GM19240 (cell line): Measurements from ENCODE around the gene SDC3.

Experiments
- DNase-seq: peaks from one replicate; pipeline ENCODE4 v3.0.0; 2011; ENCODE audit warnings: low spot score; ENCODE audit not compliant: insufficient read length

The SDC3 gene

DNA sequence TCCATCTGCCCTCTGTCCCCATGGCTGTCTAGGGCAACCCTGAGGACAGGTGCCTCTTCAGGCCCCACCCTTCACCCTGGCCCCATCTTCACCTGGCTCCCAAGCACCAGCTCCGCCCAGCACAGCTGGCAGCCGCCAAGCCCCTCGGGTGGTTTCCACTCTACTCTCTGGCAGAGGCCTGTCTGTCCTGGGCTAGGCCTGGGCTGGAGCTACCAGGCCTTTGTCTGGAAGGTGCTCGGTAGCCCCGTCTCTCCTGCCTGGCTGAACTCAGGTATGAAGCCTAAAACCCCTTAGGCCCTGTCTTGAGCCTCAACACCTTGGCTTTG, 17.4 kb downstream of the SDC3 start:
- DNase-seq: no peak

DNA sequence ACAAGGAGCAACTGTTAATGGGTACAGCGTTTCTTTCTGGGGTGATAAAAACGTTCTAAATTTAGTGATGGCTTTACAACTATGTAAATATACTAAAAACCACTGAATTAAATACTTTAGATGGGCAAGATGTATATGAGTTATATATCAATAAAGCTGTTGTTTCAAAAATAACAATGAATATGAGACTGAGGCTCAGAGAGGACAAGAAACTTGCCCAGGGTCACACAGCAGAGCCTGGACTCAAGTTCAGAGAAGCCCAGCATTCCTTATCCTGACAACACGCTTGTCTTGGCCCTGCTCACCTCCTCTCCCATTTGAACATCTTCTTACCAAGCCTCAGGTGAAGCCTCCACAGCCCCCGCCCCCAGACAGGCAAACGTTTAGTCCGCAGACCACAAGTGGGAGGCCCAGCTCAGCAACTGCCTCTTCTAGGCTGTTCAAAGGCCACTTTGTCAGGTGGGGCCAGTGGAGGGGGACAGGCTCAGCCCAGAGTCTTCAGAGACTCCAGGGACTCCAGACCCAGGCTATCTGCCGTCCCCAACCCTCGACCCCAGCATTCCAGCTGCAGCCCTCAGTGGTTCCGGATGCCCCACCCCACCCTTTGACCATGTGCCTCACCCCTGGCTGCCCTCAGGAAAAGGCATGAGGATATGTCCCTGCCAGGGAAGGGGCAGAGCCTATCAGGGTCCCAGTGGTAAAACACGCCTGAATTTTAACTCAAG, 17.9 kb downstream of the SDC3 start:
- no peak for DNase-seq

DNA sequence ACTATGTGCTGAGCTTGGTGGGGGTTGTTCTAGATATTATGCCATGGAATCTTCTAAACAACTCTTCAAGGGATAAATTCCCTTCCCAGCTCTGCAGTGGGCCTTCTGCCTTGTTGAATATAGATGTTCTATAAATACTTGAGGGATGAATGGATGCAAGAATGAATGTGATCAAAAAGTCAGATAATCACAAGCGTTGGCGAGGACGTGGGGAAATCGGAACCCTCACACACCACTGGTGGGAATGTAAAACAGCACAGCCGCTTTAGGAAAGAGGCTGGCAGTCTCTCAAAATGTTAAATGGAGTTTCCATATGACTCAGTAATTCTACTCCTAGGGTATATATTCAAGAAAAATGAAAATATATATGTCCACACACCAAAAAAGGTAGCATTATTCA, 19.0 kb downstream of the SDC3 start:
- no peak for DNase-seq

DNA sequence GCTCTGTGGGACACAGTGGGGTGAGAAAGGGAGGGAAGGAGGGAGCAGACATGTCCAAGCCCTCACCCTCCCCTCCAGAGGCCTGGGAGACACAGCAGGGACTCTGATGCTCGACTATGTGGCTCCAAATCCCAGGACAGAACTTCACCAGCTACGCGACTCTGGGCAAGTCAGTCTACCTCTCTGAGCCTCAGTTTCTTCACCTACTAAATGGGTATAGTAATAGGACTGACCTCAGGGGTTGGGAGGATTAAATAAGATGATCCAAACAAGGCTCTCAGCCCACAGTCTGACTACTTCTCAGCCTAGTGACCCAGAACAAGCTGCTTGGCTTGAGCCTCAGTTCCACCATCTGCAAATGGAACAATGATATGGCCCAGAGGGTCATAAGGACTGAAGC, 19.6 kb downstream of the SDC3 start:
- DNase-seq: no peak

DNA sequence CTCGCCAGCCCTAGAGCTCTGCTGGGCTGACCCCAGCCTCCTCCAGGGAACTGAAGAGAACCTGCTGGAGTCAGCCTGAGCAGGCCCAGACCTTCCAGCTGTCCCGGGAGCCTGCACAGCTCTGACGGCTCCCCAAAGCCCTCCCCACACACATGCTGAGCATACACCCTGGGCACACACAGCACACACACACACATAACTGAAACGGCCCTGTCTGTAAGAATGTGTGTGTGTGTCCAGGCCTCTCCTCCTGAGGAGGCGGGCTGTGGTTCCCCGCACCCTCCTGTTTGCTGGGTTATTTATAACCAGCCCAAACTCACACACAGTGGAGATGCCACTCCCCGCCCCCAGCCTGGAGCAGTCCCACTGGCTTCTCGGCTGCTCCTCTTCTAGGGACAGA, 20.2 kb downstream of the SDC3 start:
- DNase-seq: no peak

DNA sequence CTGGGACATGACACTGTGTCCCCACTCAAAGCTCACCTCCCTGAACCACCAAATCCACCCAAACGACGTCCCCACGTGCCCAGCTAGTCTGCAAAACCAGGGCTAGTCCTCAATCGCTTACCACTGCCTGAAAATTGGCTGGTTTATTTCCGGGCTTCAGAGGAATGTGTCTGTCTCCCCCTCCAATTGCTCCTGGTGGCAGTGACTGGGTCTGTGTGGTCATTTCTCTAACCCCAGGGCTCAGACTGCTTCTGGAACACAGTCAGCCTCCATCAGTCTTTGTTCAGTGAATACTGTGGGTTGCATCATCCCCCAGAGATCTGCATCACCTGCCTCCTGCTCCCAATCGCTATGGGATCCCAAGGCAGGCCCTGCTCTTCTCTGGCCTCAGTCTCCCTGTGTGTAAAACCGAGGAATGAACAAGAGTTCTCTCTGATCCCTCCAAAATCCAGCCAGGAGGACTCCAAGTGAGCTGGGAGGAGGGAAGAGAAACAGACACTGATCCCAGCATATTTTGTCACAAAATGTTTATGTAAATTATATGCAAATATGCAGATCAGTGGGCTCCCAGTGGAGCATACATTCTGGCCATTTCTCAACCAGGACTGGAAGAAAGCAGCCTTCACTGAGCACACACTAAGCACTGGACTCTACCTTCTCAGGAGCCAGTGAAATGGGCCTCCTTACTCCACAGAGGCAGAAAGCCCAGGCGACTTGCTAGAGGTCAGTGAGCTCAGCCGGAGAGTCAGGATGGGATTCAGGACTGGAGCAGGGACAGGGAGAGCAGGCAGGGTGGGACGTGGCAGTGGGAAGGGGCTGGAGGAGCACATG, 20.9 kb downstream of the SDC3 start:
- DNase-seq: no peak

DNA sequence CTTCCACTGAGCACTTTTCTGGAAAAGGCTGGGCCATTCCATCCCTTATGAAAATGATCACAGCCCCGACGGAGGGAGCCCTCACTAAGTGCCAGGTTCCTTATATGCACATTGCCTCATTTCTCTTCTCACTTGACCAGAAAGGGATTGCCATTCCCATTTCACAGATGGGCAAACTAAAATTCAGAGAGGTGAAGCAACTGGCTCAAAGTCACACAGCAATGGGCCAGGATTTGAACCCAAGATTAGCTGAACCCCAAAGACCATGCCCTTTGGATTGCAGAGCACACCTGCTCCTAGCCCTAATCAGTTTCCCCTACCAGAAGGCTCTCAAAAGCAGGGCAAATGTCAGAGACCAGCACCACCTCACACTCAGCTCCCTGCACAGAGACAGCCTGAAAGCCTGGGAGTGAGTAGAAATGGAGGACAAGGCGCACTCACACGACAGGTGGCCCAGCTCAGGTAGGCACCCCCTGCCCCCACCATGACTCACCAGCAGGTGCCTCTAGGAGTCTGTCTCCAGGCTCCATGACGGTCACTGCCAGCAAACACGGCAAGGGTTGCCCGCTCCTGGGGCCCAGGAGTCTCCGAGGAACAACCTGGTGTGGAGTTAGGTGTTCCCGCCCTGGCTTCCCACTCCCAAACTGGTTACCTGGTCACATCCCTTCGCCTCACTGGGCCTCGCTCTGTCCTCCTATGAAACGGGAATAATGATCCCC, 21.7 kb downstream of the SDC3 start:
- DNase-seq: no peak

DNA sequence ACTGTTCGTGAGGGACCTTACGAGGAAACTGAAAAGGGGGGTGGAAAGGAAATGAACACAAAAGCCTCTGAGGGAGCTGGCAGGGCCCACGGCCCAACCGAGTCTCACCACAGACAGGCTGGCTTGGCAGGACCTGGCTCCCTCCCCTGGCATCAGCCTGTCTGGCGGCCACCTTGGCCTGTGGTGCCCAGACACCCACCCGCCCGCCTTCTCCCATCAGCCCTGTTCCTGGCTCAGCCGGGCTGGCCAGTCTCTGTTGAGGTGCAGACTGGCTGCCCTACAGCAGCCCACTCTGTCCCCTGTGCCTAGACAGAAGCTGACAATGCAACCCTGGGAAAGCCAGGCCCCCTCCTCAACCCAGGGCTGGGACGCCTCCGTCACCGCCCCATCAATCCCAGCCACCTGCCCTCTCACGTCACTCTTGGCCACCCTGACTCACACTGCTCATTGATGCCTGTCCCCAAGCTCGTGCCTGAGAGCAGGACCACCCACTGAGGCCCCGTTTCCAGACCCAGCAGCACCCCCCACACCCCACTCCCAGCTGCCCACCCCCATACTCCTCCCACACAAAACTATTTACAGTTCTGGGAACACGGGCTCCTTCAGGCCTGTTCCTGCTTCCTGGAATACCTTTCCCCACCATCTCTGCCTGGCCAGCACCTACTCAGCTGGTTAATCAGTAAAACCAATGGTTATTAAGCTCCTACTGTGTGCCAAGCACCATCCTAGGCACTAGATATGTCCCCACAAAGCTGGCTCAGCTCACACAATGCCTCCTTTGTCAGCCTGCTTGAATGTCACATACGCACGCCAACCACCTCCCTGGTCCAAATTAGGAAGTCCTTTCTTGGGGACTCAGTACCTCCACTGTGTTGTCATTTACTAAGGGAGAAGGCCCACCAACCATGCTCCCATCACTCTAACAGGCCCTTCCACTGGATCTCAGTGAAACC, 22.7 kb downstream of the SDC3 start:
- no peak for DNase-seq

DNA sequence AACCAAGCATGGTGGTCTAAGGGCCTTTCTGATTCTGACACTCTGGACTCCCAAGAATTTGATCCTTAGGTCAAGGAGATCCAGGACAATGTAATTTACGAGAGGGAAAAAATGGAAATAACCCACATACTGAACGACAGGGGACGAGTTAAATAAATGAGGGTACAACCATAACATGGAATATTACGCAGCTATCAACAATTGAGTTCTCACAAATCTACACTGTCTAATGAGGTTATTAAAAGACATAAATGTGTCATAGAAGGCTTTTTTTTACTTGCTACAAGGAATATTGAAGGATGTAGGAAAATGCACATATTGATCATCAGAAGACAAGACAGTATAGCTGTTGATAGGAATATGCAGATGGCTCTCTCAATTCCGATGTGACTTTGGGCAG, 23.8 kb downstream of the SDC3 start:
- no peak for DNase-seq

DNA sequence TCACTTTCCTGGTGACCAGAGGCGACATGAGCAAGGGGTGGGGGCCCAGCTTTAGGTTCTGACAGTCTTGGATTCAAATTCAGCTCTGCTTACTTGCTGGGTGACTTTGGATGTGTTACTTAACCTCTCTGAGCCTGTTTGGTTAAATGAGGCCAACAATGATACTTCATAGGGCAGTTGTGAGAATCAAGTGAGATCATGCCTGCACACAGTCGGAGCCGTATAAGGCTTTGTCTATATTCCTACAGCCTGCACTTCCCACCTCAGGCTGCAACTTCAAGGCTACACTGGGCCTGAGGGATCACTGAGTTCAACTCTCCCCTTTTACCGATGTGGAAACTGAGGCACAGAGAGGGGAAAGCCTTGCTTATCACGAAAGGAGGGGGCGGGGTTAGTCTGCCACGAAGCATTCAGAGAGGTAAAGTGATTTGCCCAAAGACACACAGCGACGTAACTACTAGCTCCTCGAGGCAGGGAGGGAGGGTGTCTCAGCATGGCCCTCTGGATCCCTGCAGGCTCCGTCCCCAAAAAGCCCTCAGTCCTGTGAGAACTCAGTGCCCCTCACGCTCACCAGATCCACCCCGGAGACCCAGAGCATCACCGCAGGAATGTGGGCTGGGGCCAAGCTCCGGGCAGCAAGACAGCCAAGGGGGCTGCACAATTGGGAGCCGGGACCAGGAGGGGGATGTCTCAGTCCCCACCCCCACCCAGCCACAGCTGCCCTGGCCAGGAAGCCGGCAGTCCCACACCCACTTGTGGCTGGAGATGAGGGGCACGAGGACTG, 25.0 kb downstream of the SDC3 start:
- no peak for DNase-seq

DNA sequence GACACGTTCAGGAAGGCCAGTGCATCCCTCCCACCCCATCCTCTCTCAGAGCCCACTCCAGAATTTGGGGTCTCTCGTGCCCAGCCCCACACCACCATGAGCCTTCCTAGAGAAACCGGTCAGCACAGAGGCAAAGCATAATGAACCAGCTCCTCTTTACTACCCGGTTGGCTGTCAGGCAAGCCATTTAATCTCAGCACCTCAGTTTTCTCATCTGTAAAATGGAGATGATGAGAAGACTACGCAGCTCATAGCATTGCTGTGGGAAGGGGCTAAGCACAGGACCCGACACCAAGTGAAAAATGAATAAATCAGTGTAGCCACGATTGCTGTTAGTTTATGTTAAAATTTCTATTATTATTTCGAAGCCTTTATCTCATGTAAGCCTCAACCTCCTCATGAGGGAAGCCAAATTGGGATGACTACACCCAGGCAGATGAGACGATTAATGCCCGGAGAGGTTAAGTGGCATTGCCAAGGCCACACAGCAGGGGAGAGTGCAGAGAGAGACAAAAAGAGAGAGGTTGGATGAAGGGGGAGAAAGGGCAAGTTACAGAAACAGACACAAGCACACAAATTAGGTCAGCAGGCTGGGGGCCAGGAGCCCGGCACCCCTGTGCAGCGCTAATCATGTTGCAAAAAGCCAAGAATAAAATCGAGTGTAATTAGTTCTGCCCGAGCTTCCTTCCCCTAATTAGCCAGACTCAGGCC, 25.7 kb downstream of the SDC3 start:
- no peak for DNase-seq

DNA sequence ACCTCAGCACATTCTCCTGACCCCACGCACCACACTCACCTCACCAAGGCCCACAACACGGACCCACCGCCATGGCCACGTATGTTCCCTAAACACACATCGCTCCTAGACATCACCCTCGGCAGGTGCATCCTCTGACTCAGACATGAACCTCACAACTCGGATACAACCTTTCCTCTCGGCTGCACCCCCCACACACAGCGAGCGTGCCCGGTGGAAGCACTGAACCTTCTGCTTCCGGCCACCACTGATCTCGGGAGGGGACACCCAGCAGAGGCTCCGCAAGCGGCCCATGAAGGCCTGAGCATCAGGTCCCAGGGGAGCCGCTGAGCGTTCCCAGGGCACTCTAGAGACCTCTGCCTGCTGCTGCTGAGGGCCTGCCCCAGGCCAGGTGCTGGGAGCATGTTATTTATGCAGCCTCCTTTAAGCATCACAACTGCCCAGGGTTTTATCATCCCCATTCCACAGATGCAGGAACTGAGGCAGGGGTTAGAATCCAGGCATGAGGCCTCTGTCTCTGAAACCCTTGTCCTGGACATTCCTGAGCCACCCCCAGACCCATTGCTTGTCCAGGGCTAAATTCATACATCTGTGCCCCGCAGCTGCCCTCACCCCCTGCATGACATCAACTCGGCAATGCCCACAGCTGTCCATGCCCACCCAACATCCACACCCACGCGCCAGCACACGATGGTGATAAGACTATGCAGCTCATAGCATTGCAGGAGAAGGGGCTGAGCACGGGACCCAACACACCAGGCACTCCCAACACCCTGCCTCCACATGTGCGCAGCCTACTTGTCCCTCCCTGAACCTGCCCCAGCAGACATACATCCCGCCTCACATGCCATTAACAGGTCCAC, 27.0 kb downstream of the SDC3 start:
- DNase-seq: no peak

DNA sequence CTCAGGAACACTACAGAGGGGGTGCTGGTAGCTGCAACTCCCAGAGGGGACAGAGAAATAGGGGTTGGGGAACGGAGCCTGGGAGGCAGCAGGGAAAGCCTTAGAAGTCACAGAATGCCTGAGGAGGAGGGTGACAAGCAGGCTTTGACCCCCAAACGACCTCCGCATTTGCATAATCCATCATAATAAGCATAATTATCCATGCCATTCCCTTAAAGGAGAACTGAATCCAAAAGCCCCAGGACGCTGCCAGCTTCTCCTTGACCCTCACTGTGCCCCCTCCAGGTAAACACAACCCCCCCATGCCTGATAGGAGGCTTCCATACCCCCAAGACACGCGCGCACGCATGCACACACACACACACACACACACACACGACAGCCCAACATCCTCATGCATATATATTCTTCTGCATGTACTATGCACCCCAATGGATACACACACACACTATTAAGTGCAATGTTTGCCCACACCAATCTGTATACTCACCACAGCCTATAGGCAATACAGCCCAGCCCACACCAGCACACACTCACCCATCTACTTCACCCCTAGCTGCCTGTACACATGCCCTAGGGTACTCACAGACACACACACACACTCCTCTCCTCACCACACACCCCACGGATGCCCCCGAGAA, 27.8 kb downstream of the SDC3 start:
- no peak for DNase-seq

DNA sequence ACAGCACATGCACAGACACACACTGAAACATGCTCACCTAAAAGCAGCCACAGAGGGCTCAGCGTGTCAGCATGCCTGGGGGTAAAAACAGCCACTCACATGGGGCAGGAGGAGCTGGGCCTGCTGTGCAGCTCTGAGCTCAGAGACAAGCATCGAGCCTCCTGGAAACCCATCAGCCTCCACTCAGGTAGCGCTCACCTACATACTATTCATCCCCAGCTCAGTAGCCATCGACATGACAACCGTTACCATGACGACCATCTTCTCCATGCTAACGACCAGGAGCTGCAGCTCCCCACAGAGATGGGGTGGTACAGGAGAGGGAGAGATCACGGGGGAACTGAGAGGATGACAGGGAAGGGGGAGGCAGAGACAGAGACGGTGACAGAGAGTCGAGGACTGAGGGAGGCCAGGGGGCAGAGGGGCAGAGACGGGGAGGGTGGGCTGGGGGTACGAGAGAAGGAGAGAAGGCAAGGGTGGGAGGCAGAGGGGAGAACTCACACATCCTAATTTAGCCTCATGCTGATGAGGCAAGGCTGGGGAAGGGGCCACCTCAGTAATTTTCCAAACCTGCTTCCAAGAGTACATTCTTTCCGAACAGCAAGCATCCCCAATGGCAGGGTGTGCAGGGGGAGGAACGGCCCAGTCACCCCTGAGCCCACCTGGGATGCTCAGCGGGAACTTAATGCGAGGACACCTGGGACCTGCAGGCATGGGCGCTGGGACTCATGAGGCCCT, 28.4 kb downstream of the SDC3 start:
- DNase-seq: no peak

DNA sequence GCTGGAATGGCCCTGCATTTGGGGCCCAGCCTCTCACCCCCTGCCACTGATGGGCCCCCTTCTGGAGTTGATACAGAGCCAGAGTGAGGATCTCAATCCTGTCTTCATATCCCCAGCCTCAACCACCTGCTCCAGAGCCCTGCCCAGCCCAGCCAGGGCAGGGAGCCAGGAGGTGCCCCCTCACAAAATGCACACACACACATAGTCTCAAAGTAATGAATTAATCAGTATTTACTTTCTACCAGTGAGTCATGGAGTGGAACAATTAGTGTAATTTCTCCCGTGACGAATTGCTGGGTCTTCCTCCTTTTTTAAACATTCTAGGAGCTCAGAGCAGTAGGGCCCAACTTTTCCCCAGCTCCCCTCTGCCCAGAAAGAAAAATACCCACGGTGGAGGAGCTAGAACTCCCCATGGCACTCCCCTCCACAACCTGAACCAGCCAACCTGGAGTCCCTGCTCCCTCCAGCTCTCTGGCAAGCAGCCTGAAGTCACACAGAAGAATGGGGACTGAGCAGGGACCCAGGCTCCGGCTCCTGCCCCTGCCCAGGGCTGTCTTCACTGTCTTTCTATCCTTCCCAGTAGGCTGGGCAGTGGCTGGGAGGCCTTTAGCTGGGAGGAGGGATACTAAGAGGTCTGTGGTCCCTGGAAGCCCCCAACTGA, 29.3 kb downstream of the SDC3 start:
- no peak for DNase-seq

DNA sequence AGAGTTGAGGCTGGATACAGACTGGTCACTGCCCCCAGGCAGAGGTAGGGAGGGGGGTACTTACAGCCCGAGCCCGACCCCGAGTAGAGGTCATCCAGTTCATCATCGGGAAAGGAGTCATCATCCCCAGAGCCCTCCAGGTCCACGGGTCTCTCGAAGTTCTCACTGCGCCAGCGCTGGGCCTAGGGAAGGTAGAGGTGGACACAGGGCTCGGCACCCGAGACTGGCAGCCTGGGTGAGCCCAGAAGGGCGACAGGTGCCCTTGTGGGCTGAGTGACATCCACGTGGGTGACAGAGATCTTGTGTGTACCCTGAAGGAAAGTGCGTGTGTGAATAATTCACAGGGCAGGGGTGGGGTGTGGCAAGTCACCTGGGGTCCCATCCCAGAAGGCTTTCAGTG, 30.0 kb downstream of the SDC3 start:
- DNase-seq: no peak

DNA sequence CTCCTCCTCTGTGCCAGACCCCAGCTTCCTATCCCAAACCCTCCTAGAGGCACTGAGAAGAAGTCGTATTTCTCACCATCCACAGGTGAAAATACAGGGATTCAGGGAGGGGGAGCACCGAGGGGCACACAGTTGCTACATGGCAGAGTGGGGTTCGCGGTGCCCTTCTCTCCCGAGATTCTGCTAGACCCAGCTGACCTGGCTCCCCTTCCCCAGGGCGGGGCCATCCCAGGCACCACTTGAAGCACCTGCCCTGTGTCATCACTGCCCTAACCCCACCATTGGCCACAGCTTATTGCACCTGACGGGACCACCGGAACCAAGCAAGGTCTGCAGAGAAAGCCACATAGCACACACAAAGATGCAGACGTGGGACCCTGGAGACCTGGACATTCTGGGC, 30.5 kb downstream of the SDC3 start:
- DNase-seq: no peak
